NCI-H1105 (cell line): ENCODE data around the gene OSBPL5.

Source experiments
- DNase-seq: peaks from one replicate; lab custom pipeline; 2025; lab: John Stamatoyannopoulos, UW

The OSBPL5 gene

GRCh38 chr11:3134218-3134621 lies 30.9 kb downstream of the OSBPL5 start:
- DNase-seq = no peak

GRCh38 chr11:3133261-3134217 lies 31.6 kb downstream of the OSBPL5 start:
- DNase-seq = no peak

- no peak for DNase-seq
These were observed 32.3 kb downstream of the OSBPL5 start for GRCh38 chr11:3132831-3133260.

- DNase-seq = no peak
These were observed 32.8 kb downstream of the OSBPL5 start for GRCh38 chr11:3132271-3132781.

GRCh38 chr11:3131330-3131941 lies 33.7 kb downstream of the OSBPL5 start:
- DNase-seq = no peak

- DNase-seq = peak; percentile 70
These were observed 34.6 kb downstream of the OSBPL5 start for GRCh38 chr11:3130269-3131071.

- no peak for DNase-seq
These were observed 35.4 kb downstream of the OSBPL5 start for GRCh38 chr11:3129591-3130268.

- no peak for DNase-seq
These were observed 35.9 kb downstream of the OSBPL5 start for GRCh38 chr11:3129181-3129590.

GRCh38 chr11:3128356-3129180 lies 36.5 kb downstream of the OSBPL5 start:
- no peak for DNase-seq

GRCh38 chr11:3127706-3128355 lies 37.3 kb downstream of the OSBPL5 start:
- no peak for DNase-seq

- no peak for DNase-seq
These were observed 38.0 kb downstream of the OSBPL5 start for GRCh38 chr11:3126901-3127691.

- DNase-seq = no peak
These were observed 38.8 kb downstream of the OSBPL5 start for GRCh38 chr11:3126207-3126865.

GRCh38 chr11:3124821-3125220 lies 40.3 kb downstream of the OSBPL5 start:
- DNase-seq = no peak

GRCh38 chr11:3123761-3124733 lies 41.1 kb downstream of the OSBPL5 start:
- DNase-seq = no peak

GRCh38 chr11:3123305-3123704 lies 41.8 kb downstream of the OSBPL5 start:
- peak; percentile 90 for DNase-seq

- DNase-seq = no peak
These were observed 42.3 kb downstream of the OSBPL5 start for GRCh38 chr11:3122775-3123201.

GRCh38 chr11:3121931-3122774 lies 43.0 kb downstream of the OSBPL5 start:
- no peak for DNase-seq
